HS-5 (cell line): ENCODE results near the gene PROP1.
"Not testable (repeated sequence)": the region's sequence is repeated elsewhere in the genome, so short reads cannot be mapped to it uniquely, and the experiment has no call there.

Experiments used
- DNase-seq: peaks from one replicate; pipeline ENCODE4 v3.0.0-alpha.2; 2012; ENCODE audit warnings: low read depth

PROP1 gene

DNA sequence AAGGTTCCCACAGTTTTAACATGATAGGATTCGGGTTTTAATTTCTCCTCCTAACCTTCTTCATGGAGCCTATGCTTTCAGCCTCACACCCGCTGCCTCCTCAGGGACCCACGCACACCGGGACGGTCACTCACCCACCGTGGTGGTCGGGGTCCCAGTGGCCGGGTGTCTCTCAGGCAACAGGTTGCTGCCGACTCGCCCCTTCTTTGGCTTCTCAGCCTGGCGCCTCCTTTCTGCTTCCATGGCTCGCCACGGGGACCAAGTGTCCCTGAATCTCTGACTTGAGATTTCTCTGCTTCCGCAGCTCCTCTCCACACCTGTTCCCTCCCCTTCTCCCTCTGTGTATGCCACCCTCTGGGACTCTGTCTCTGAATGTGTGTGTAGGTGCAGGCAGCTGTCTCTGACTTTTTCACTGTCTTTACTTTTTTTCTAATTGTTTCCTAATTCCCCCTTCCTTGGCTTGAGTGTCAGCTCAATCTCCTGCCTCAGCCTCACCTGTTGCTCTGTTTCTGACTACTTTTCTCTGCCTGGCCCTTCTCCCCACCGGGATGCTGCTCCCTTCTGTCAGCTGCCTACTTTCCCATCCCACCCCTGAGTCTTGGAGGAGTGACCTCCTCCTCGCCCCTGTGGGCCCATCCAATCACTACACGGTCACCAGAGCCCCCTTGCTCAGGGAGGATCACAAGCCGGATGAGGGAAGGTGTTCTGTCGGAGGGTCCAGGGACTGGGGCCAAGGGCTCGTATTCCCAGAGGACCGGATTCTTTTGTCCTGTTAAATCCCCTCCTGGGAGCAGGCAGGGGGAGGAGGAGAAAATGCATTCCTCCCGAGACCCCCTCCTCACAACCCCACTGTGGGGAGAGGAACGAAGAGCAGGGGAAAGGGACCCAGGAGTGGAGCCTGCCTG is at the start of gene PROP1:
Gene PROP1 (minus strand): TSS at position 552 of the 905 bp plus-strand sequence. CDS start 309 bp downstream, at position 243.
- DNase-seq = no peak

- not testable (repeated sequence) for DNase-seq
These were observed 23.5 kb upstream of the PROP1 start for GRCh38 chr5:178019379-178020030.

DNA sequence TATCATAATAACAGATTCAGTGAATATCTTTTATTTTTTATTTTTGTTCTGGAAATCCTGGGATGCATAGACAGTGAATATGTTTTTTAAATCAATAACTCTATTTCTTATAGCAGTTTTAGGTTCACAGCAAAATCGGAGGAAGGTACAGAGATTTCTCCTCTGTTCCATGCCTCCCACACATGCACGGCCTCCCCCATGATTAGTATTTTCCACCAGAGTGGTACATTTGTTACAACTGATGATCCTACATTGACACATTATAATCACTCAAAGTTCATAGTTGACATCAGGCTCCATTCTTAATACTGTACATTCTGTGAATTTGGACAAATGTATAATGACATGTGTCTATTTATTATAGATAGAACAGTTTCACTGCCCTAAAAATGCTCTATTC is 16.7 kb upstream of the PROP1 start:
- not testable (repeated sequence) for DNase-seq

GRCh38 chr5:178011816-178012554 is 15.9 kb upstream of the PROP1 start:
- DNase-seq = not testable (repeated sequence)

- not testable (repeated sequence) for DNase-seq
These were observed 11.2 kb upstream of the PROP1 start for GRCh38 chr5:178007272-178007671.

DNA sequence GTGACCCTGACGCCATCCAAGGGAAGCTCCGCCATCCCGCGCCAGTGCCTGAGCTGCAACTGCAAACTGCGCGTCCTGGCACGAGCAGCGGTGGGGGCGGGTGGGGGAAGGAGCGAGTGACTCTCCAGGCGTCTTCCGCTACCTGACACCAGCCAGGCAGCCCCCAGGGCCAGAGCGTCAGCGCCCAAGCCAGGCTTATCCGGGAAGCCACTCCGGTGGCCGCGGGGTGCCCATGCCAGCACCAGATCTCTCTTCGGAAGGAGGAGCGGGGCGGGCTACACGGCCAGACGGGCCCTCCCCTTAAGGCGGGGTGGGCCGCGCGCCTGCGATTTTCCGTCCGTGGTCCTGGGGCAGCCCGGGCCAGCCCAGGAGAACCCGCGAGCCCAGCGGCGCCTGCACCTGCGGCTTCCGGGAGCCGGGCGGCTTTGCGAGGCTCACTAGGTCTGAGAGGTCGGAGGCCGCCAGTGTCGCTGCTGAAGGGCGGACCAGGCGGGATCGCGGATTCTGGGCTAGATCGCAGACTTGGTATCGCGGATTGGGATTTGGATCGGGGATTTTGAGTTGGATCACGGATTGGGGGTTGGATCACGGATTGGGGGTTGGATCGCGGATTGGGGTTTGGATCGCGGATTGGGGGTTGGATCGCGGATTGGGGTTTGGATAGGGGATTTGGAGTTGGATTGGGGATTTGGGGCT is 10.6 kb upstream of the PROP1 start:
- DNase-seq = not testable (repeated sequence)

DNA sequence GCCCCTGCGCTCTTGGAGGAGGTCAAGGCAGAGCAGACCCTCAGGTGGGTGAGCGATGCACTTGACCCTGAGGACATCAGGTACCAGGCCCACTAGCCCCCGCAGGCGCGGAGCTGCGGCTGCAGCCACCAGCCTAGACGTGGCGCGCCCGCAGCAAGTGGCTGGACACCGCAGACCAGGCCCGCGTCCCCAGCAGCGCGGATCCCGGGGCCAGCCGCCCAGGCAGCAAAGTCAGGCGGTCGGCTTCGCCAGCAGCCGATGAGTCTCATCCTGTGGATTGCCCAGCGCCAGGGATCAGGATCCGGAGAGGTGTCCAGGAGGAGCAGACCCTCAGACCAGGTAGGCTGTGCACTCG is 10.1 kb upstream of the PROP1 start:
- DNase-seq = not testable (repeated sequence)

- no peak for DNase-seq
These were observed 1.8 kb upstream of the PROP1 start for GRCh38 chr5:177997846-177998245.

DNA sequence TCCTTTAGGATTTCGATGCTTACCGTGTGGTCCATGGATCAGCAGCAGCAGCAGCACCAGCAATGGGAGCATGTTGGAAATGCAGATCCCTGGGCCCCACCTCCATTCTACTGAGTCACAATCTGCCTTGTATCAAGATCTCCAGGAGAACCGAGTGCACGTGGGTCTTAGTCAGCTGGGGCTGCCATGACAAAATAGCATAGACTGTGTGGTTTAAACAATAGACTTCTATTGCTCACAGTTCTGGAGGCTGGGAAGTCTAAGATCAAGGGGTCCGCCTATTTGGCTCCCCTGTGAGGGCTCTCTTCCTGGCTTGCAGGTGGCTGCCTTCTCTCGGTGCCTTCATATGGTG is 1.3 kb upstream of the PROP1 start:
- DNase-seq = no peak

- no peak for DNase-seq
These were observed 747 bp upstream of the PROP1 start for GRCh38 chr5:177996660-177997318.

GRCh38 chr5:177994561-177995190 is 1.4 kb downstream of the PROP1 start:
- DNase-seq = no peak

GRCh38 chr5:177994063-177994462 is 2.0 kb downstream of the PROP1 start:
- DNase-seq = no peak

DNA sequence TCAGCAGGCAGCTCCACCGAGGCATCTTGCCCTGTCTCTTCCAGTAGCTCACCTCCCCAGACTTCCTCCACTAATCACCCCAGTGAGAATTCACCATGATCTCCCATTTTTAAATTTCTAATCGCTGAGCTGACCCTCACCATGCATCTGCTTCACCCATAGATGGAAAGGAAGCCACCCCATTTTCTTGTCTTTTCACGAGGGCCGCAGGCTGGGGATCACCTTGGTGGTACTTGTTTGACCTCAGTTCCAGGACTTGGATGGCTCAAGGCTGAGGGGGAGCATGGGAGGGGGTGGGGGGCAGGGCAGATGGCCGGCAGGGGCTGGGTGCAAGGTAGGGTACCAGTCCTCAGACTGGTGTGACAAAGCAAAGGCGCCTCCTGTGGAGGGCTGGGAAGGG is 3.6 kb downstream of the PROP1 start:
- no peak for DNase-seq

- no peak for DNase-seq
These were observed 6.9 kb downstream of the PROP1 start for GRCh38 chr5:177988989-177989625.

- no peak for DNase-seq
These were observed 8.7 kb downstream of the PROP1 start for GRCh38 chr5:177987326-177987725.

- no peak for DNase-seq
These were observed 10.5 kb downstream of the PROP1 start for GRCh38 chr5:177985430-177986040.

- no peak for DNase-seq
These were observed 11.3 kb downstream of the PROP1 start for GRCh38 chr5:177984584-177985206.

- DNase-seq = no peak
These were observed 12.1 kb downstream of the PROP1 start for GRCh38 chr5:177983763-177984583.

GRCh38 chr5:177982956-177983355 is 13.1 kb downstream of the PROP1 start:
- no peak for DNase-seq
